WTC11 (cell line): ENCODE measurements around the gene AHNAK2. TPM values are rescaled to one million over a fixed set of nuclear protein-coding genes. Genes with fewer than 3 reads are reported as not detected.
"Not testable (repeated sequence)": the region's sequence is repeated elsewhere in the genome, so short reads cannot be mapped to it uniquely, and the experiment has no call there.

ENCODE experiments used
- ATAC-seq: fragments of 200-7000 bp; cut with Tn5 transposase; 2 replicates; pipeline ENCODE4 v1.10.0; 2021; ENCODE audit warnings: mild to moderate bottlenecking, moderate library complexity
- CTCF ChIA-PET: fragments of 300-600 bp; sonication (Branson Sonifier 250); formaldehyde crosslinking; loops from one replicate; lab custom pipeline; 2021; ENCODE audit warnings: antibody characterized with exemption; lab: Charles Lee
- POLR2A ChIA-PET: fragments of 350-600 bp; sonication (Branson Sonifier 250); formaldehyde crosslinking; loops from one replicate; lab custom pipeline; 2021; ENCODE audit warnings: antibody characterized with exemption; lab: Charles Lee
- DNase-seq: peaks from one replicate; pipeline ENCODE4 v3.0.0; 2021; ENCODE audit warnings: low spot score
- H3K27ac Mint-ChIP-seq: 2 replicates; pipeline ENCODE4 v1.8.0; 2021; ENCODE audit warnings: mixed read lengths
- H3K27me3 Mint-ChIP-seq: 2 replicates; pipeline ENCODE4 v1.8.0; 2021; ENCODE audit warnings: low read depth, mild to moderate bottlenecking, moderate library complexity, mixed read lengths
- H3K36me3 Mint-ChIP-seq: 2 replicates; pipeline ENCODE4 v1.8.0; 2021; ENCODE audit warnings: mixed read lengths
- H3K4me1 Mint-ChIP-seq: 2 replicates; pipeline ENCODE4 v1.8.0; 2022; ENCODE audit warnings: mixed read lengths
- H3K4me3 Mint-ChIP-seq: 2 replicates; pipeline ENCODE4 v1.8.0; 2021; ENCODE audit warnings: mild to moderate bottlenecking, moderate library complexity, mixed read lengths
- H3K9me3 Mint-ChIP-seq: 2 replicates; pipeline ENCODE4 v1.8.0; 2021; ENCODE audit warnings: mixed read lengths
- EMX1 ChIP-seq: fragments of 250-450 bp; sonication (Bioruptor Pico); IDR thresholded peaks from 2 replicates; pipeline ENCODE4 v1.8.0; 2021; ENCODE audit warnings: mild to moderate bottlenecking
- ESRRA ChIP-seq: sonication (generic); formaldehyde crosslinking; IDR thresholded peaks from 2 replicates; pipeline ENCODE4 v1.8.1; 2022; ENCODE audit warnings: mild to moderate bottlenecking, missing genetic modification reagents, borderline replicate concordance
- ETV6 ChIP-seq: sonication (generic); formaldehyde crosslinking; IDR thresholded peaks from 2 replicates; pipeline ENCODE4 v1.8.1; 2022; ENCODE audit warnings: mild to moderate bottlenecking, missing genetic modification reagents
- FOXP1 ChIP-seq: sonication (generic); formaldehyde crosslinking; IDR thresholded peaks from 2 replicates; pipeline ENCODE4 v1.8.0; 2022; ENCODE audit warnings: missing genetic modification reagents, mild to moderate bottlenecking, moderate library complexity, borderline replicate concordance
- GRHL2 ChIP-seq: fragments of 250-450 bp; sonication (Bioruptor Pico); IDR thresholded peaks from 2 replicates; pipeline ENCODE4 v1.8.0; 2022; ENCODE audit warnings: mild to moderate bottlenecking, moderate library complexity; ENCODE audit not compliant: insufficient replicate concordance, severe bottlenecking
- GTF2I ChIP-seq: fragments of 250-450 bp; sonication (Bioruptor Pico); conservative IDR thresholded peaks from 2 replicates; pipeline ENCODE4 v1.4.0; 2021; ENCODE audit warnings: mild to moderate bottlenecking
- IRF2 ChIP-seq: sonication (generic); formaldehyde crosslinking; IDR thresholded peaks from 2 replicates; pipeline ENCODE4 v1.8.0; 2022; ENCODE audit warnings: low read depth, missing genetic modification reagents, borderline replicate concordance
- MYBL2 ChIP-seq: sonication (generic); formaldehyde crosslinking; IDR thresholded peaks from 2 replicates; pipeline ENCODE4 v1.8.1; 2023; ENCODE audit warnings: mild to moderate bottlenecking, moderate library complexity, missing genetic modification reagents
- NFATC4 ChIP-seq: fragments of 250-450 bp; sonication (Bioruptor Pico); IDR thresholded peaks from 2 replicates; pipeline ENCODE4 v1.9.0; 2021; ENCODE audit warnings: mild to moderate bottlenecking
- ZNF263 ChIP-seq: sonication (generic); formaldehyde crosslinking; IDR thresholded peaks from 2 replicates; pipeline ENCODE4 v1.8.1; 2022; ENCODE audit warnings: low read depth, mild to moderate bottlenecking, moderate library complexity, missing genetic modification reagents
- total RNA-seq: library from RNA; stranded (reverse); gene quantifications from 3 replicates; pipeline ENCODE4 v1.2.3, GENCODE V29; 2021
- TF ChIP-seq, protein P1 (sequence below): sonication (generic); formaldehyde crosslinking; conservative IDR thresholded peaks from 2 replicates; pipeline ENCODE4 v1.8.1; 2022; ENCODE audit warnings: mild to moderate bottlenecking, missing genetic modification reagents
- TF ChIP-seq, protein P2 (sequence below): fragments of 250-450 bp; sonication (Bioruptor Pico); conservative IDR thresholded peaks from 2 replicates; pipeline ENCODE4 v1.9.0; 2021; ENCODE audit warnings: mild to moderate bottlenecking
- TF ChIP-seq, protein P3 (sequence below): sonication (generic); formaldehyde crosslinking; IDR thresholded peaks from 2 replicates; pipeline ENCODE4 v1.8.0; 2022; ENCODE audit warnings: mild to moderate bottlenecking, missing genetic modification reagents
- TF ChIP-seq, protein P4 (sequence below): sonication (generic); formaldehyde crosslinking; IDR thresholded peaks from 2 replicates; pipeline ENCODE4 v1.8.1; 2023; ENCODE audit warnings: mild to moderate bottlenecking, missing genetic modification reagents, borderline replicate concordance
- TF ChIP-seq, protein P5 (sequence below): fragments of 250-450 bp; sonication (Bioruptor Pico); IDR thresholded peaks from 2 replicates; pipeline ENCODE4 v1.9.0; 2021; ENCODE audit warnings: moderate library complexity, mild to moderate bottlenecking, inconsistent platforms, borderline replicate concordance
- TF ChIP-seq, protein P6 (sequence below): sonication (generic); formaldehyde crosslinking; IDR thresholded peaks from 2 replicates; pipeline ENCODE4 v1.8.0; 2023; ENCODE audit warnings: missing genetic modification reagents, mild to moderate bottlenecking, borderline replicate concordance

AHNAK2 gene
- total RNA-seq, 1 experiment from 2014 or later = 3.5 TPM

DNA sequence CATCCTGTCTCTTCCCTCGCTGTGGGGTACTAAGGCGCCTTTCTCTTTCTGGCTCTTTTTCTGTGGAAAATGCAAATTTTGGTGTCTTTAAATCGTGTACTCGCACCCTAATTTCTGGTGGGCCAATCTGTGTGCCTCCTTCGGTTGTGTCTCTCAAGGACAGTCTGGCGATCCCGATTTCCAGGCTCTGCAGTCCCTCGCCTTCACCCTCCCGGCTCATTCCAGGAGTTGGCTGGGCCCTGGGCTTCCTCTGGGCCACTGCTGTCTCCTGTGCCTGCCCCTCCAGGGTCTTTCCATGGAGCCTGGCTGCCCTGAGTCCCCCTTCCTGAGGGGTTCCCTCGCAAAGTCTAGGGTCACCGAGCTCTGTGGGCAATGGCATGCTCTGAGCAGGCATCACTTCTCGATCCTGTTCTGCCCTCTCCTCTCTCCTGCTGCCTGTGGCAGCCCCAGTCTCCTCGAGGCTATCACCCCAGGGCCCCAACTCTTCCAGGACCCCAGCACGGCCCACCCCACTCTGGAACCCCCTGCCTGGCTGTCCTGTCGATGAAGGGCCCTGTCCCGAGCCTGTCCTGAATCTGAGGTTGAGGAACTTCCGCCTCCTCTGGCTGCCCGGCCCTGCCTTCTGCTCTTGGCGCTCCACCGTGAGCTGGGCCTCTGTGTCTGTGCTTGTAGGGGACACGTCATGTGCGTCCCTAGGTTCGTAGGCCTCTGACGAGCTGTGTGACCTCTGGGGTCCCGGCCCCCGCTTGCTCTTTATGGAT, 24.1 kb downstream of the AHNAK2 start:
- ATAC-seq = no peak
- Mint-ChIP-seq H3K4me1 (no peaks in the 10 kb centered on the region), H3K27me3 (peaks cover 3% of the 10 kb centered on the region), H3K36me3 (no peaks in the 10 kb centered on the region), H3K4me3 (no peak overlapping the region), H3K27ac (no peak overlapping the region)
- TF ChIP-seq FOXP1 (CRISPR knock-in tag) = no peak
- TF ChIP-seq, all 79 proteins: peak for 0
- ChIA-PET CTCF (no interaction called here), POLR2A (no interaction called here)
- no peaks in the 10 kb centered on the region for H3K9me3 Mint-ChIP-seq
- no peak for DNase-seq

DNA sequence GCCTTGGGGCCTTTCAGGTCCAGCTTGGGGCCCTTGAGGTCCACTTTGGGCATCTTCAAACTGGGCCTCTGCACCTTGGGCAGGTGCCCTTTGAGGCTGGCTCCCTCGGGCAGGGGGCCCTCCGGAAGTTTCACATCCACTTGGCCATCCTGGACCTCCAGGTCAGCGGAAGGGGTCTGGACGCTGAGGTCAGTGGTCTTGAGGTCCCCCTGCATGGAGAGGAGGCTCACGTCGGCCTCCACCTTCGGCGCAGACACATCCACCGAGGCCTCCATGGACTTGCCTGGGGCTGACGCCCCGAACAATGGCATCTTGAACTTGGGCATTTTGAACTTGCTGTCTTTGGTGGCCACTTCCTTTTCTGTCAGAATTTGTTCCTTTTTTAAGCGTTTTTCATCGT, 25.1 kb downstream of the AHNAK2 start:
- DNase-seq (no peak), ATAC-seq (no peak)
- Mint-ChIP-seq H3K4me3 (no peak overlapping the region), H3K27ac (no peak overlapping the region), H3K36me3 (no peaks in the 10 kb centered on the region), H3K9me3 (no peaks in the 10 kb centered on the region), H3K27me3 (peaks cover 3% of the 10 kb centered on the region), H3K4me1 (no peaks in the 10 kb centered on the region)
- POLR2A ChIA-PET = no interaction called here
- CTCF ChIA-PET = no interaction called here
- TF ChIP-seq, protein P1, sequence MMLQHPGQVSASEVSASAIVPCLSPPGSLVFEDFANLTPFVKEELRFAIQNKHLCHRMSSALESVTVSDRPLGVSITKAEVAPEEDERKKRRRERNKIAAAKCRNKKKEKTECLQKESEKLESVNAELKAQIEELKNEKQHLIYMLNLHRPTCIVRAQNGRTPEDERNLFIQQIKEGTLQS (CRISPR knock-in tag) = no peak
- TF ChIP-seq, protein P2, sequence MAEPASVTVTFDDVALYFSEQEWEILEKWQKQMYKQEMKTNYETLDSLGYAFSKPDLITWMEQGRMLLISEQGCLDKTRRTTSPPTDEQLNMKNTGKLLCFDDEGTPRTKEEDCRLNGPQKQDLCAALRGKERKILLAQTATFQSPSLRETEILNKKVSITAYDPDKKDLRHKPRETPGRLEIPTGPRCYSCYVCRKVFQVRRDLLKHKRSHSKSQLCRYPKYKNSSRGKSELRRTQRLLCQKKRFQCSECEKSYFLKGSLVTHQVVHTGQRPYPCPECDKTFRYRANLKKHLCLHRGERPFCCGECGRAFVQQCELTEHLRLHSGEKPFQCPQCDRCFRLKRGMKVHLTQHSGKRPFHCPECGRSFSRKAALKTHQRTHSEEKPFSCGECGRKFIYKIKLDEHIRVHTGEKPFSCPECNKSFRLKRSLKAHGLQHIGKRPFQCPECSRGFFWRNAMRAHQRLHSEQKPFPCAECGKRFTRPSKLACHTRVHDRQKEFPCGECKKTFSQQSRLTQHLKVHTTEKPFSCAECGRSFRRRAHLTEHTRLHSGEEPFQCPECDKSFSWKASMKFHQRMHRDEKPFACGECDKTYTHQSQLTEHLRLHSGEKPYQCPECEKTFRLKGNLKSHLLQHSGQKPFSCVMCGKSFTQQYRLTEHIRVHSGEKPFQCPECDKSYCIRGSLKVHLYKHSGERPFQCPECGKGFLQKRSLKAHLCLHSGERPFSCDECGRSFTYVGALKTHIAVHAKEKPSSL (CRISPR knock-in tag) = no peak
- TF ChIP-seq ESRRA (no peak), MYBL2 (no peak), ZNF263 (CRISPR knock-in tag) (no peak), EMX1 (no peak), GRHL2 (no peak), NFATC4 (CRISPR knock-in tag) (no peak), GTF2I (no peak), IRF2 (no peak), ETV6 (no peak)
- TF ChIP-seq, protein P3, sequence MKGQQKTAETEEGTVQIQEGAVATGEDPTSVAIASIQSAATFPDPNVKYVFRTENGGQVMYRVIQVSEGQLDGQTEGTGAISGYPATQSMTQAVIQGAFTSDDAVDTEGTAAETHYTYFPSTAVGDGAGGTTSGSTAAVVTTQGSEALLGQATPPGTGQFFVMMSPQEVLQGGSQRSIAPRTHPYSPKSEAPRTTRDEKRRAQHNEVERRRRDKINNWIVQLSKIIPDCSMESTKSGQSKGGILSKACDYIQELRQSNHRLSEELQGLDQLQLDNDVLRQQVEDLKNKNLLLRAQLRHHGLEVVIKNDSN (CRISPR knock-in tag) = no peak
- TF ChIP-seq, protein P4, sequence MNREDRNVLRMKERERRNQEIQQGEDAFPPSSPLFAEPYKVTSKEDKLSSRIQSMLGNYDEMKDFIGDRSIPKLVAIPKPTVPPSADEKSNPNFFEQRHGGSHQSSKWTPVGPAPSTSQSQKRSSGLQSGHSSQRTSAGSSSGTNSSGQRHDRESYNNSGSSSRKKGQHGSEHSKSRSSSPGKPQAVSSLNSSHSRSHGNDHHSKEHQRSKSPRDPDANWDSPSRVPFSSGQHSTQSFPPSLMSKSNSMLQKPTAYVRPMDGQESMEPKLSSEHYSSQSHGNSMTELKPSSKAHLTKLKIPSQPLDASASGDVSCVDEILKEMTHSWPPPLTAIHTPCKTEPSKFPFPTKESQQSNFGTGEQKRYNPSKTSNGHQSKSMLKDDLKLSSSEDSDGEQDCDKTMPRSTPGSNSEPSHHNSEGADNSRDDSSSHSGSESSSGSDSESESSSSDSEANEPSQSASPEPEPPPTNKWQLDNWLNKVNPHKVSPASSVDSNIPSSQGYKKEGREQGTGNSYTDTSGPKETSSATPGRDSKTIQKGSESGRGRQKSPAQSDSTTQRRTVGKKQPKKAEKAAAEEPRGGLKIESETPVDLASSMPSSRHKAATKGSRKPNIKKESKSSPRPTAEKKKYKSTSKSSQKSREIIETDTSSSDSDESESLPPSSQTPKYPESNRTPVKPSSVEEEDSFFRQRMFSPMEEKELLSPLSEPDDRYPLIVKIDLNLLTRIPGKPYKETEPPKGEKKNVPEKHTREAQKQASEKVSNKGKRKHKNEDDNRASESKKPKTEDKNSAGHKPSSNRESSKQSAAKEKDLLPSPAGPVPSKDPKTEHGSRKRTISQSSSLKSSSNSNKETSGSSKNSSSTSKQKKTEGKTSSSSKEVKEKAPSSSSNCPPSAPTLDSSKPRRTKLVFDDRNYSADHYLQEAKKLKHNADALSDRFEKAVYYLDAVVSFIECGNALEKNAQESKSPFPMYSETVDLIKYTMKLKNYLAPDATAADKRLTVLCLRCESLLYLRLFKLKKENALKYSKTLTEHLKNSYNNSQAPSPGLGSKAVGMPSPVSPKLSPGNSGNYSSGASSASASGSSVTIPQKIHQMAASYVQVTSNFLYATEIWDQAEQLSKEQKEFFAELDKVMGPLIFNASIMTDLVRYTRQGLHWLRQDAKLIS (CRISPR knock-in tag) = no peak
- TF ChIP-seq, protein P5, sequence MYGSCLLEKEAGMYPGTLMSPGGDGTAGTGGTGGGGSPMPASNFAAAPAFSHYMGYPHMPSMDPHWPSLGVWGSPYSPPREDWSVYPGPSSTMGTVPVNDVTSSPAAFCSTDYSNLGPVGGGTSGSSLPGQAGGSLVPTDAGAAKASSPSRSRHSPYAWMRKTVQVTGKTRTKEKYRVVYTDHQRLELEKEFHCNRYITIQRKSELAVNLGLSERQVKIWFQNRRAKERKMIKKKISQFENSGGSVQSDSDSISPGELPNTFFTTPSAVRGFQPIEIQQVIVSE = no peak
- TF ChIP-seq, protein P6, sequence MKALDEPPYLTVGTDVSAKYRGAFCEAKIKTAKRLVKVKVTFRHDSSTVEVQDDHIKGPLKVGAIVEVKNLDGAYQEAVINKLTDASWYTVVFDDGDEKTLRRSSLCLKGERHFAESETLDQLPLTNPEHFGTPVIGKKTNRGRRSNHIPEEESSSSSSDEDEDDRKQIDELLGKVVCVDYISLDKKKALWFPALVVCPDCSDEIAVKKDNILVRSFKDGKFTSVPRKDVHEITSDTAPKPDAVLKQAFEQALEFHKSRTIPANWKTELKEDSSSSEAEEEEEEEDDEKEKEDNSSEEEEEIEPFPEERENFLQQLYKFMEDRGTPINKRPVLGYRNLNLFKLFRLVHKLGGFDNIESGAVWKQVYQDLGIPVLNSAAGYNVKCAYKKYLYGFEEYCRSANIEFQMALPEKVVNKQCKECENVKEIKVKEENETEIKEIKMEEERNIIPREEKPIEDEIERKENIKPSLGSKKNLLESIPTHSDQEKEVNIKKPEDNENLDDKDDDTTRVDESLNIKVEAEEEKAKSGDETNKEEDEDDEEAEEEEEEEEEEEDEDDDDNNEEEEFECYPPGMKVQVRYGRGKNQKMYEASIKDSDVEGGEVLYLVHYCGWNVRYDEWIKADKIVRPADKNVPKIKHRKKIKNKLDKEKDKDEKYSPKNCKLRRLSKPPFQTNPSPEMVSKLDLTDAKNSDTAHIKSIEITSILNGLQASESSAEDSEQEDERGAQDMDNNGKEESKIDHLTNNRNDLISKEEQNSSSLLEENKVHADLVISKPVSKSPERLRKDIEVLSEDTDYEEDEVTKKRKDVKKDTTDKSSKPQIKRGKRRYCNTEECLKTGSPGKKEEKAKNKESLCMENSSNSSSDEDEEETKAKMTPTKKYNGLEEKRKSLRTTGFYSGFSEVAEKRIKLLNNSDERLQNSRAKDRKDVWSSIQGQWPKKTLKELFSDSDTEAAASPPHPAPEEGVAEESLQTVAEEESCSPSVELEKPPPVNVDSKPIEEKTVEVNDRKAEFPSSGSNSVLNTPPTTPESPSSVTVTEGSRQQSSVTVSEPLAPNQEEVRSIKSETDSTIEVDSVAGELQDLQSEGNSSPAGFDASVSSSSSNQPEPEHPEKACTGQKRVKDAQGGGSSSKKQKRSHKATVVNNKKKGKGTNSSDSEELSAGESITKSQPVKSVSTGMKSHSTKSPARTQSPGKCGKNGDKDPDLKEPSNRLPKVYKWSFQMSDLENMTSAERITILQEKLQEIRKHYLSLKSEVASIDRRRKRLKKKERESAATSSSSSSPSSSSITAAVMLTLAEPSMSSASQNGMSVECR (CRISPR knock-in tag) = no peak

DNA sequence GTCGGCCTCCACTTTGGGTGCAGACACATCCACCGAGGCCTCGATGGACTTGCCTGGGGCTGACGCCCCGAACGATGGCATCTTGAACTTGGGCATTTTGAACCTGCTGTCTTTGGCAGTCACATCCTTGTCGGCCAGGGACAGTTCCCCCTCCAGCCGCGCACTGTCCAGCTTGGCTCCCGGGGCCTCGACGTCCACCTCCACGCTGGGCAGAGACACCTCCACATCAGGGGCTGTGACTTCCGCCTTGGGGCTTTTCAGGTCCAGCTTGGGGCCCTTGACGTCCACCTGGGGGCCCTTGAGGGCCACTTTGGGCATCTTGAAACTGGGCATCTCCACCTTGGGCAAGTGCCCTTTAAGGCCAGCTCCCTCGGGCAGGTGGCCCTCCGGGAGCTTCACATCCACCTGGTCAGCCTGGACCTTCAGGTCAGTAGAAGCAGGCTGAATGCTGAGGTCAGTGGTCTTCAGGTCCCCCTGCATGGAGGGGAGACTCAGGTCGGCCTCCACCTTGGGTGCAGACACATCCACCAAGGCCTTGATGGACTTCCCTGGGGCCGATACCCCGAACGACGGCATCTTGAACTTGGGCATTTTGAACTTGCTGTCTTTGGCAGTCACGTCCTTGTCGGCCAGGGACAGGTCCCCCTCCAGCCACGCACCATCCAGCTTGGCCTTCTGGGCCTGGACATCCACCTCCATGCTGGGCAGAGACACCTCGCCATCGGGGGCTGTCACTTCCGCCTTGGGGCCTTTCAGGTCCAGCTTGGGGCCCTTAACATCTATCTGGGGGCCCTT, 26.1 kb downstream of the AHNAK2 start:
- CTCF ChIA-PET, H3K27me3 Mint-ChIP-seq, ATAC-seq, H3K4me3 Mint-ChIP-seq, DNase-seq, H3K36me3 Mint-ChIP-seq, H3K4me1 Mint-ChIP-seq, H3K9me3 Mint-ChIP-seq, H3K27ac Mint-ChIP-seq, POLR2A ChIA-PET: not testable (repeated sequence)

DNA sequence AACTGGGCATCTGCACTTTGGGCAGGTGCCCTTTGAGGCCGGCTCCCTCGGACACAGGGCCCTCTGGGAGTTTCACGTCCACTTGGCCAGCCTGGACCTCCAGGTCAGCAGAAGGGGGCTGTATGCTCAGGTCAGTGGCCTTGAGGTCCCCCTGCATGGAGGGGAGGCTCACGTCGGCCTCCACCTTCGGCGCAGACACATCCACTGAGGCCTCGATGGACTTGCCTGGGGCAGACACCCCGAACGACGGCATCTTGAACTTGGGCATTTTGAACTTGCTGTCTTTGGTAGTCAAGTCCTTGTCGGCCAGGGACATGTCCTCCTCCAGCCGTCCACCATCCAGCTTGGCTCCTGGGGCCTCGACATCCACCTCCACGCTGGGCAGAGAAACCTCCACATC, 27.5 kb downstream of the AHNAK2 start:
- H3K4me3 Mint-ChIP-seq, H3K27ac Mint-ChIP-seq, H3K36me3 Mint-ChIP-seq, H3K9me3 Mint-ChIP-seq, H3K27me3 Mint-ChIP-seq, POLR2A ChIA-PET, DNase-seq, ATAC-seq, H3K4me1 Mint-ChIP-seq, CTCF ChIA-PET: not testable (repeated sequence)
